ENCODE data around the gene KPTN.

DNA sequence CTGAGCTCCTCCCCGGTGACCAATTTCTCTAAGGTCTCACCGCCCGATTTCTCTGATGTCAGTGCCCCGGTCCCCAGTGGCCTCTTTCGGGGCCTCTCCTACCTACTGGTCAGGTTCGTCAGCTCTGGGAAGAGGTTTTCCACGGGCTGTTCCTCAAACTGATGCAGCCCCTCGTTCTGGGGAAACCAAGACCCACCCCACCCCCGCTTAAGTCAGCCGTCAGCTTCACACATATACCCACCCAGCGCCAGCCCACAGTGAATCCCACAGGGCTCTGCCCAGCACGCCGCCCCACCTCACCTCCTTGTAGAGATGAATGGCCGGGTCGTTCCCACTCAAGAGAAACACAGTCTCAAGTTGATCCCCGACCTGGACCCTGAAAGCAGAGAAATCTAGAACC, 3.4 kb downstream of the KPTN start:
- no peak for TF ChIP-seq EZH2 (IDR thresholded peaks at IDR 0.05; ENCODE audit: insufficient read depth, poor library complexity, severe bottlenecking)
- TF ChIP-seq EZH2phosphoT487 (IDR thresholded peaks at IDR 0.05; ENCODE audit: insufficient read depth, low read depth), result no peak
